ENCODE measurements around the gene PSMB7.

- TF ChIP-seq POLR2A (IDR thresholded peaks at IDR 0.05): no peak
- TF ChIP-seq POLR2AphosphoS5 (IDR thresholded peaks at IDR 0.05): no peak
- TF ChIP-seq CTCF (IDR thresholded peaks at IDR 0.05): no peak
Measured at GRCh38 chr9:124353811-124354274, 61.4 kb downstream of the PSMB7 start.
